ENCODE data around the gene SRPRA.

The SRPRA gene

DNA sequence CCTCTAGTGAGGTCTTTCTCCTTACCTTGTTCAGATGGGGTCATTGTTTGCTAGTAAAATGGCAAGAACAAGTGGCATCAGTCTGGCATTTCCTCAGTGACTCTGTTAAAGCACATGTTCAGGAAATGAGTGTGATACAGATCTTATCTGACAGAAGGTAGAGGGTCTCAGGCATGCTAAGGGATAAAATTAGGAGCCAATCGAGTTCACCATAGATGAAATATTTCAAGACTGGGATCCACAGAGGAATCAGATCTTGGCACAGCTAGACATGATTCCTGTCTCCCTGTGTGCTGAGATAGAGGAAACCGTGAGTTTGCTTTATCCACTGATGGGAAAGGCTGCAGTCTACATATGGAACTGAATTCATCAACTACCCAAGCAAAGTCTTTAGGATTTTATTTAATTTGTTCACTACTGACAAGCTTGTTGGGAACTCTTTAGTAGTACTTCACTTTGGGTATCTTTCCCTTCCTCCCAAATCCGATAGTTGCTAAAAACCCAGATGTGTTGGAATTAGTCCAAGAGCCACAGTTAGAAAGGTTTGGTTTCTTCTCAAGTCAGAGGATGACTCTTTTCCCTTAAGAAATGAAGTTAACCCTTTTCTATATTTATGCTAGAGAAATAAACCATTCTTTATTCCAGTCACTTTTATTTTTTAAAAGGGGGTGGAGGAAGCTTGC is 38.7 kb downstream of the SRPRA start:
- DNase-seq (ENCODE audit: low read depth): no peak

DNA sequence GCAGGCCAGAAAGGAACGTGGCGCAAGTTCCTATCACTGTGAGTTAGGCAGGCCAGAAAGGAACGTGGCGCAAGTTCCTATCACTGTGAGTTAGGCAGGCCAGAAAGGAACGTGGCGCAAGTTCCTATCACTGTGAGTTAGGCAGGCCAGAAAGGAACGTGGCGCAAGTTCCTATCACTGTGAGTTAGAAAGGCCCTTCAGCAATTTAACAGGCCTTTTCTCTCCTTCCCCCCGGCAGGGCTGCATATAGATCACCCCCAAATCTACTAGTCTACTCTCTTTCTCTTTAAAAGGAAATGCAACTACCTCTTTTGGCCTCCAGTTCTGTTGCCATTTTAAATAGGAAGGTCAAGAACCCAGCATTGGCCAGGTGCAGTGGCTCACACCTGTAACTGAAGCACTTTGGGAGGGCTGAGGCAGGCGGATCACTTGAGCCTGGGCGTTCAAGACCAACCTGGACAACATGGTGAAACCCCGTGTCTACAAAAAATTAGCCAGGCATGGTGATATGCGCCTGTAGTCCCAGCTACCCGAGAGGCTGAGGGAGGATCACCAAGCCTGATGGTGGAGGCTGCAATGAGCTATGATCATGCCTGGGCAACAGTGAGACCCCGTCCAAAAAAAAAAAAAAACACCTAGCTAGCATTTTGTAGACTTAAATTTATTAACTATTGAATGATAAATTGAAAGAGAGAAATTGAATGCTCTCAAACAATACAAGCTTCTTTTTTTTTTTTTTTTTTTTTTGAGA is 42.2 kb downstream of the SRPRA start:
- DNase-seq (ENCODE audit: low read depth): no peak

DNA sequence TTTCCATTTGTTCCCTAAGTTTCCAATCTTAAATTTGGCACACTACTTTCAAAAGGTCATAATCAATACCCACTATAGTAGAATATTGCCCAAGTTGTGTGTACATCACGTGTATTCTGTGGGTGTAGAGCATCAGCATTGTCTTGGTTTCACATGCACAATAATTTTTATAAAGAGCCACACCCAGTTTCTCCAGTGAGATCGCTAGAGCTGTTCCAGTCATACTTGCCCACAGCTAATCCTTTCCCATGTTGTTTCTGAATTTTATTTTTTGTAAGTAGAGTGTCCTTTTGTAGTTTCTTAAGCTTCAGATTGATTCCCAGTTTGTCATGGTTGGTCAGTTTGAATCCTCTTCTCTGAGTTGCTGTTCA is 43.4 kb downstream of the SRPRA start:
- DNase-seq (ENCODE audit: low read depth): no peak

DNA sequence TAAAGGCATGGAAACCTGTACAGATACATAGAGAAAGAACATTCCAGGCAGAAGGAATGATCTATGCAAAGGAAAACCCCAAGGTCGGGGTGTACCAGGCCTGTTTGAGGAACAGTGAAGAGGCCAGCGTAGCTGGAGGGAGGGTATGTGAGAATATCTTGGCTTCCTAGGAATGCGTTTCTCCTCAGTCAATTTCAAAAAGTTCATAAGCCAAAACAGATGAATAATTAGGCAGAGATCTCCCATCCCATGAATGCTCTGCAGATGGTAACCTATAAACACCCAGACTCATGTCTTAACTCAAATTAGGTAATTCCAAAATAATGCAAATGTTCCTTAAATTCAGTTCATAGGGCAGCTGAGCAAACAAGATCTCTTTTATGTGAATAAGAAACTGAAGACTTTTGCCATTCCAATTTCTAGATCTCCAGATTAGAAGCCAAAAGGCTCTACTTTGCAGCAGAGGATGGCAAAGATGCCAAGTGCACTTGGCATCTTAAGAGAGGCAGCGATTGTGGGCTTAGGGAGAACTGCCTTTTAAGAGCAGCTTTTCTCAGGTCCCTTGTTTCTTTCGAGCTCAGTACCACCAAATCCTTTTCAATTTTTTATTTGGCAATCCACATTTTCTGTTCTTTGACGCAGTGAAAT is 43.9 kb downstream of the SRPRA start:
- no peak for DNase-seq (ENCODE audit: low read depth)

DNA sequence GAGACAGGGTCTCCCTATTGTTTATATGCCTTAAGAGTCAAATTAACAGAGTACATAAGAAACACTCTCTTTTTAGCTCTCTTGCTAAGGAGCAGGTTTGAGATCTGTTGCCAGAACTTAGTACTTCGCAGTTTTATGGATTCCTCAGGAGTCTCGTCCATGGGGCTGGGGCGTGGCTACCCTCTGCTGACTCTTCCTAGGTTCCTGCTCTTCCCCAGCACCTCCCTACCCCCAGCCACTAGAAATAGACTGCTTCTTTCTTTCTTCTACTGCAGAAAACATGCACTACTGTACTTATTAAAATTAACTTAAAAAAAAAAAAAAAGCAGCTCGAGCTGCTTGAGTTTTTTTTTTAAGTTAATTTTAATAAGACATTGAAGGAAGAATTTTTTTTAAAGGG is 49.1 kb downstream of the SRPRA start:
- no peak for DNase-seq (ENCODE audit: low read depth)

DNA sequence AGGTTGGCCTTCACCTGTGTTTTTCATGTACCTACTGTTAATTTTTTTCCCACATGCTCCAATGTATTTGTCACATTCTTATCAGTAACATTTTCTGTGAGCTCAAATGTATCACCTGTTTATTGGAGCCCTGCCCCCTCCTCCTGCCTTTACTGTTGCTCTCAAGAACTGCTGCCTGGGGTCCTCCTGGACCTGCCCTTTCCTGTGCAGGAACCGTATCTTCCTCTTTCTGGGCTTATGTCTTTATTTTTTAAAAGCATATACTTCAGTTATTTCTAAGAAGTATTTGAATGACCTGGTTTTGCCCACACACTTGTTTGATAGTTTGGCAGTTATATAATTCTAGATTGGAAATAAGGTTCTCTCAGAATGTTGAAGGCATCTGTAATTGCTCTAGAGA is 51.2 kb downstream of the SRPRA start:
- no peak for DNase-seq (ENCODE audit: low read depth)

DNA sequence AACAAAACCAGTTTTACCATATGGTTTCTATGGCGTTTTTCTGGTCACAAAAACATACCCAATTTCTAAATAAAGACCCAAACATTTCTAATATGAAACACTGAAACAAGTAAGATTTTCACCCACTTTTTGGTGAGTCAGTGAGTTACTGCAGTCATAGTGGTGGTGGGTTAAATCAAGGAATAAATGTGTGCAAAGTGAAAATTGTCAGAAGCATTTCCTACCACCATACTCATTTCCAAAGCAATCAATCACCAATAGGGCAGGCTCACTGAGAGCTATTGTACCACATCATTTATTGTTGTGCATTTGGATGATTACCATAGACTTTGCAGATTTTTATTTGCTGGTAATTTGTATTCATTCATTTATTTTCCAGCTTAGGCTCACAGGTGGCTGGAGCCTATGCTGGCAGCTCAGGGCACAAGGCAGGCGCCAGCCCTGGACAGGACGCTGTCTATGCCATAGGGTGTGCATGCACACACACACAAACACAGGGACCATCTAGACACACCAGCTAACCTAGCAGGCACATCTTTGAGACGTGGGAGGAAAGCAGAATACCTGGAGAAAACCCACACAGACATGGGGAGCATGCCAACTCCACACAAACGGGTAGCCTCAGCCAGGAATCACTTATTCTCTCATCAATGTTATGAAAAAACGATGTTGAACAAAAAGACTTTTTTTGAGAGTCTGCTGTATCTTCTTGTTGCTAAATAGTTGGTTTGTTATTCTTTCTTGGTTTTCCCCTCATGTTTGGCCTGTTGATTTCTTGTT is 52.0 kb downstream of the SRPRA start:
- DNase-seq (ENCODE audit: low read depth): no peak

DNA sequence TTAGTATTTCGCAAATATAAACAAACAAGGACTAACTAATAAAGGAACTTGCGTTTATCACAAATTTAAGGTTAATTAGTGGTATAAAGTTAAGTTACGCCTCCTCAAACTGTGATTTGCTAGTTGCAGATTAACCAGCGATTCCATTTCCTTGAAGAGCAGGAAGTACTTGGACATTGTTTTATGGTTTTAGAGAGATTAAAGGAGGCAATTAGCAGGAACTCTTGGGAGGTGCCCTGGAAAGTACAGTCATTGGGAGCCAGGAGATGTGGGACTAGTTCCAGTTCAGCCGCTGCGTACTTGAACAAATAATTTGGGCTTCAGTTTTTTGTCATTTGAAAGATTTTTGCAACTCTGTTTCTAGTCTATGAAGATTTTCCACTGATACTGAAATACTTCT is 53.9 kb downstream of the SRPRA start:
- no peak for DNase-seq (ENCODE audit: low read depth)

DNA sequence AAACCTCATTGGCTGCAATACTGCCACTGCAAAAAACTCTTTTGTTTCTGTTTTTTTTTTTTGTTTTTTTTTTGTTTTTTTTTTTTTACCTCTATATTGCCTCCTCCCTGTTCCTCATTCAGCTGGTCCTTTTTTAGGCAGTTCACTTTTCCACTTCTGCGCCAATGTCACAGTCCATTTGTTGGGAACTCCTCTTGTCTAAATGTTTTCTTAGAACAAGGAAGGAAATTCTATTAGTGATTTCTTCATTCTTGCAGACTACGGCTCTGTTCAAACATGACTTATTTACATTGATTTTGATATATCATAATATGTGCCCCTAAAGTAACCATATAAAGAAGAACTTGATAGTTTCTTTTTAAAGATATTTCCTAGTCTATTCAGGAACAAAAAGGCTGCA is 54.3 kb downstream of the SRPRA start:
- no peak for DNase-seq (ENCODE audit: low read depth)

All from stimulated activated CD8-positive, alpha-beta memory T cell treated with anti-CD3 and anti-CD28 coated beads, Interleukin-12 subunit alpha, Interleukin-12 subunit beta, amount 100 ng/mL, for 4 hours (primary cell).